Tibial nerve (tissue), 4 donors: ENCODE data around the gene VPS13D. TPM values are rescaled to one million over a fixed set of nuclear protein-coding genes. Genes with fewer than 3 reads are reported as not detected.

Experiments used
- DNase-seq, 2 donors: peaks; one replicate each; pipeline ENCODE4 v3.0.0-alpha.2; 2019; ENCODE audit warnings: low spot score in 2 of 2
- H3K27ac ChIP-seq, 4 donors: fragments of 200-600 bp; sonication (generic) in 3 of 4; one replicate each; pipeline ENCODE4 v1.5.1; 2017 to 2019; ENCODE audit warnings: mild to moderate bottlenecking in 1 of 4
- H3K27me3 ChIP-seq, 2 donors: fragments of 200-600 bp; sonication (generic) in 1 of 2; one replicate each; pipeline versions ENCODE4 v1.5.1 to v1.6.0; 2017 to 2019
- H3K36me3 ChIP-seq, 3 donors: fragments of 200-600 bp; sonication (generic); one replicate each; pipeline ENCODE4 v1.5.1; 2018 to 2019
- H3K4me1 ChIP-seq, 4 donors: fragments of 200-600 bp; sonication (generic) in 3 of 4; one replicate each; pipeline ENCODE4 v1.5.1; 2017 to 2019
- H3K4me3 ChIP-seq, 4 donors: fragments of 200-600 bp; sonication (generic) in 3 of 4; one replicate each; pipeline ENCODE4 v1.5.1; 2017 to 2019; ENCODE audit warnings: mild to moderate bottlenecking in 1 of 4, moderate library complexity in 1 of 4
- H3K9me3 ChIP-seq, 4 donors: fragments of 200-600 bp; sonication (generic) in 3 of 4; one replicate each; pipeline ENCODE4 v1.5.1; 2017 to 2019
- CTCF ChIP-seq, 5 experiments: fragments of 200-600 bp in 3 of 5; fragments of 450-650 bp in 2 of 5; sonication (generic) in 3 of 5; IDR thresholded peaks; one replicate each; pipeline ENCODE4 v1.5.1; 2016 to 2019; ENCODE audit warnings: antibody characterized with exemption in 5 of 5, mild to moderate bottlenecking in 3 of 5, moderate library complexity in 2 of 5
- EP300 ChIP-seq, 2 donors: sonication (generic); formaldehyde crosslinking; IDR thresholded peaks; one replicate each; pipeline ENCODE4 v1.6.1; 2017; ENCODE audit warnings: antibody characterized with exemption in 2 of 2, mild to moderate bottlenecking in 1 of 2
- POLR2A ChIP-seq, 2 donors: fragments of 450-650 bp; IDR thresholded peaks; one replicate each; pipeline ENCODE4 v1.6.1; 2017; ENCODE audit warnings: antibody characterized with exemption in 2 of 2, mild to moderate bottlenecking in 2 of 2, moderate library complexity in 2 of 2
- WGBS, 2 donors: methylation state at CpG; one replicate each; pipeline ENCODE4 v1.1.5; 2018; 5-methylcytosine and 5-hydroxymethylcytosine counted together
- total RNA-seq, 4 donors: library from RNA; depleted of rRNA; stranded (reverse); fragments of >200 nt; gene quantifications; one replicate each; pipeline ENCODE4 v1.1.0, GENCODE V29; 2016

The VPS13D gene
- total RNA-seq, 4 donors from 2014 or later = 99.2 to 132 (median 110) TPM

- TF ChIP-seq CTCF (IDR thresholded peaks at IDR 0.05) = no peak
- no peak for TF ChIP-seq EP300 (IDR thresholded peaks at IDR 0.05)
- no peak for TF ChIP-seq POLR2A (IDR thresholded peaks at IDR 0.05)
- Histone ChIP-seq H3K4me1 (peaks cover 0 to 85% (median 59%) of the 10 kb centered on the region in 4 donors), H3K9me3 (no peaks in the 10 kb centered on the region), H3K36me3 (peaks cover 0 to 12% (median 5%) of the 10 kb centered on the region in 3 donors), H3K27me3 (no peaks in the 10 kb centered on the region), H3K4me3 (no peak overlapping the region), H3K27ac (peak overlapping the region; percentile 84 to 97 (median 87))
- no peak for DNase-seq
- 61 to 73% methylated on average over 3 to 4 of the region's 4 CpGs for WGBS, 2 donors
These were observed 43.2 kb upstream of the VPS13D start for GRCh38 chr1:12186679-12186985.

- H3K36me3 ChIP-seq = peaks cover 0 to 27% (median 14%) of the 10 kb centered on the region in 3 donors
- H3K4me3 ChIP-seq = no peak overlapping the region
- 32 to 37% methylated on average over 3 of the region's 3 CpGs for WGBS, 2 donors
- no peak for DNase-seq
- TF ChIP-seq POLR2A (IDR thresholded peaks at IDR 0.05) (no peak), CTCF (IDR thresholded peaks at IDR 0.05) (no peak), EP300 (IDR thresholded peaks at IDR 0.05) (no peak)
- H3K27ac ChIP-seq = peak overlapping the region; percentile 15 to 97 (median 87)
- peaks cover 0 to 71% (median 48%) of the 10 kb centered on the region in 4 donors for H3K4me1 ChIP-seq
- H3K27me3 ChIP-seq = no peaks in the 10 kb centered on the region
- H3K9me3 ChIP-seq = no peaks in the 10 kb centered on the region
These were observed 41.7 kb upstream of the VPS13D start for GRCh38 chr1:12188115-12188514.

GRCh38 chr1:12188657-12189327 is 41.0 kb upstream of the VPS13D start:
- no peak for DNase-seq
- H3K27me3 ChIP-seq = no peaks in the 10 kb centered on the region
- TF ChIP-seq EP300 (IDR thresholded peaks at IDR 0.05) (no peak), CTCF (IDR thresholded peaks at IDR 0.05) (no peak), POLR2A (IDR thresholded peaks at IDR 0.05) (no peak)
- H3K9me3 ChIP-seq = no peaks in the 10 kb centered on the region
- no peak overlapping the region for H3K4me3 ChIP-seq
- H3K27ac ChIP-seq = peak overlapping the region; percentile 15 to 97 (median 87)
- H3K36me3 ChIP-seq = peaks cover 0 to 33% (median 14%) of the 10 kb centered on the region in 3 donors
- WGBS, 2 donors = 64 to 68% methylated on average over 10 to 12 of the region's 13 CpGs
- peaks cover 0 to 66% (median 48%) of the 10 kb centered on the region in 4 donors for H3K4me1 ChIP-seq

GRCh38 chr1:12189328-12189682 is 40.5 kb upstream of the VPS13D start:
- WGBS, 2 donors = 77 to 80% methylated on average over 5 of the region's 5 CpGs
- no peaks in the 10 kb centered on the region for H3K27me3 ChIP-seq
- TF ChIP-seq CTCF (IDR thresholded peaks at IDR 0.05) (no peak), EP300 (IDR thresholded peaks at IDR 0.05) (no peak), POLR2A (IDR thresholded peaks at IDR 0.05) (no peak)
- no peak for DNase-seq
- no peak overlapping the region for H3K27ac ChIP-seq
- H3K9me3 ChIP-seq = no peaks in the 10 kb centered on the region
- peaks cover 0 to 62% (median 47%) of the 10 kb centered on the region in 4 donors for H3K4me1 ChIP-seq
- peaks cover 0 to 39% (median 14%) of the 10 kb centered on the region in 3 donors for H3K36me3 ChIP-seq
- H3K4me3 ChIP-seq = no peak overlapping the region

- TF ChIP-seq POLR2A (IDR thresholded peaks at IDR 0.05) = no peak
- no peak for TF ChIP-seq EP300 (IDR thresholded peaks at IDR 0.05)
- TF ChIP-seq CTCF (IDR thresholded peaks at IDR 0.05) = no peak
- 87 to 89% methylated on average over 53 to 58 of the region's 58 CpGs for WGBS, 2 donors
- no peak for DNase-seq
These were observed 38.4 kb upstream of the VPS13D start for GRCh38 chr1:12191242-12192032.

More at GRCh38 chr1:12191242-12192032, 38.4 kb upstream of the VPS13D start:
- no peak overlapping the region for H3K4me3 ChIP-seq
- H3K36me3 ChIP-seq = peaks cover 0 to 51% (median 14%) of the 10 kb centered on the region in 3 donors
- no peaks in the 10 kb centered on the region for H3K27me3 ChIP-seq
- H3K4me1 ChIP-seq = peaks cover 0 to 41% (median 27%) of the 10 kb centered on the region in 4 donors
- no peaks in the 10 kb centered on the region for H3K9me3 ChIP-seq
- peak overlapping the region in 1 of 4 donors; percentile 8 for H3K27ac ChIP-seq
